Cardiac fibroblast (primary cell): ENCODE data around the gene CASP2.
A peak's percentile ranks its signal among the peaks of the same experiment; 100 is the strongest.

ENCODE experiments used
- DNase-seq, 2 donors: peaks; one replicate each; pipeline versions ENCODE4 v3.0.0 to v3.0.0-alpha.2; 2010; ENCODE audit warnings: low read depth in 2 of 2
- H3K4me3 ChIP-seq, 2 donors: replicated peaks in 1 of 2; 1 replicate in 1 of 2; 2 replicates in 1 of 2; pipeline ENCODE4 v1.5.1; 2011; ENCODE audit warnings: low read depth in 2 of 2, low read length in 2 of 2, mild to moderate bottlenecking in 2 of 2, moderate library complexity in 1 of 2
- TF ChIP-seq, protein P1 (sequence below): IDR thresholded peaks from one replicate; pipeline ENCODE4 v1.5.1; 2011; ENCODE audit warnings: low read depth, mild to moderate bottlenecking, low read length, inconsistent platforms

CASP2 gene

DNA sequence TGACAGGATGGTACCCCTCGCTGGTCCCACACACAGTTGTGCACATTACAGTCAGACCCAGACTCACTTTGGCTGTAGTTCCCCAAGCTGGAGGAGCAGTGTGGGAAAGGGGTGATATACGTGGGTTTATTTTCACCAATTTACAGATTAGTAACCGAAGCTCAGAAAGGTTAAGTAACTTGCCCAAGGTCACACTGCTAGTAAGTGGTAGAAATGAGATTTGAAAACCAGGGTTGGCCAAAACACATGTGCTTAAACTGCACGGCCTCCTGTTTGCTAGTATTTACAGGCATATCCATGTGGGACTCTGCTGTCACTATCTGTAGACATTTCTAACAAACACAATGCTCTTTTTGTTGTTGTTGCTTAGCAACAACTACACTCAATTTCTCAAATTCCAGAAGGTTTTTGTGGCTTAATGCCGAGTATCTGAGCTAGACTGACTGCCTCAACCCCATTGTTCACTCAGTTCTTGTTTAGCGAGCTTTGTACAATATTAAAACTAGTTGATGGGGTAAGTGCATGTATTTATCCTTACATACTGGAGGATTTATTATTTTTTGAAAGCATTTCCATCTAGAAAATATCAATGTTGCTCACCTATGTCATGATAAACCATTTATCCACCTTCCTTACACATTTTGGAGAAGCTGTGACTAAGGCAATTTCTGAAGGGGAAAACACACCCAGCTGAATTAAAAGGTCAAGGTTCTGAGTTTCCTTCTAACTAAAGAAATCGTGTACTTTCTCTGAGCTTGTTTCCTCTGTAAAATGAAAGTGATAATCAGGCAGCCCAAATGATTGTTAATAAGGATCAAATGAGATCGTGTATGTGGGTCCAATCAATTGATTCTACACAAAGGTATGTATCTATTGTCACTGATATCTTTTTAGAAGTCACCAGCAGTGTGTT, 8.7 kb upstream of the CASP2 start:
- no peak overlapping the region for H3K4me3 ChIP-seq
- TF ChIP-seq, protein P1, sequence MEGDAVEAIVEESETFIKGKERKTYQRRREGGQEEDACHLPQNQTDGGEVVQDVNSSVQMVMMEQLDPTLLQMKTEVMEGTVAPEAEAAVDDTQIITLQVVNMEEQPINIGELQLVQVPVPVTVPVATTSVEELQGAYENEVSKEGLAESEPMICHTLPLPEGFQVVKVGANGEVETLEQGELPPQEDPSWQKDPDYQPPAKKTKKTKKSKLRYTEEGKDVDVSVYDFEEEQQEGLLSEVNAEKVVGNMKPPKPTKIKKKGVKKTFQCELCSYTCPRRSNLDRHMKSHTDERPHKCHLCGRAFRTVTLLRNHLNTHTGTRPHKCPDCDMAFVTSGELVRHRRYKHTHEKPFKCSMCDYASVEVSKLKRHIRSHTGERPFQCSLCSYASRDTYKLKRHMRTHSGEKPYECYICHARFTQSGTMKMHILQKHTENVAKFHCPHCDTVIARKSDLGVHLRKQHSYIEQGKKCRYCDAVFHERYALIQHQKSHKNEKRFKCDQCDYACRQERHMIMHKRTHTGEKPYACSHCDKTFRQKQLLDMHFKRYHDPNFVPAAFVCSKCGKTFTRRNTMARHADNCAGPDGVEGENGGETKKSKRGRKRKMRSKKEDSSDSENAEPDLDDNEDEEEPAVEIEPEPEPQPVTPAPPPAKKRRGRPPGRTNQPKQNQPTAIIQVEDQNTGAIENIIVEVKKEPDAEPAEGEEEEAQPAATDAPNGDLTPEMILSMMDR = no peak
- DNase-seq = peak; percentile 90 to 94

DNA sequence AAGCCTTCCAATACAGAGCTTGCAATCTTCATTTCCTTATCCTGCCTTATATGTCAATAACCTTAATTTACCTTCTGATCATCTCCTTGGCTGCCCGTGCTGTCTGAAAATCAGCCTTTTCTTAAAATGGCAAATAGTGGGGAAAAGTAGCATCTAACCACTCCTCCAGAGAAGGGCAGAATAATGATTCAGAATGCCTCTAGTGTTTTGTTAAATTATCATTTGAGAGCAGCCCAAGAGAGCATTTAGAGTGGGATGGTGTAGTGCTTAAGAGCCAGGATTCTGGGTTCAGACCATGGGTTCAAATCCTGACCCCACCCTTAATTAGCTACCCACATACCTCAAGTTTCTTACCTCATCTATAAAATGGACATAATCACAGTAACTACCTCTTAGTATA, 8.0 kb upstream of the CASP2 start:
- TF ChIP-seq, protein P1 = no peak
- DNase-seq = no peak
- H3K4me3 ChIP-seq = no peak overlapping the region

DNA sequence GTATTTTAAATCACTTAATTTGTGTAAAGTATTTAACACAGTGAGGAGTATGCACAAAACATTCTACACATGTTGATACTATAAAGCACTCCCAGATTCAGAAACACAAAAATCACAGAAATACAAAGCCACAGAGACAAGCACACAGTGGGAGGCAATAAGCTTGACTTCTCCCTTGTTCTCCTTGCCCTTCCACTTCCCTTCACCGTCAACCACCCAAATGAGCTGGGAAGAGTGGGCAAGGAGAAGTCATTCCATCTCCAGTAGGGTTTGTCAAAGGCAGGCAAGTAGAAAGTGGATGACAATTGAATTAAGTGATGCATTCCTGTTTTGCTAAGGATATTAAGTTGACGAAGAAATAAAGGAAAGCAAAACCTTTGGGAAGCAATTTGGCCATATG, 7.6 kb upstream of the CASP2 start:
- no peak overlapping the region for H3K4me3 ChIP-seq
- no peak for DNase-seq
- TF ChIP-seq, protein P1 = no peak

DNA sequence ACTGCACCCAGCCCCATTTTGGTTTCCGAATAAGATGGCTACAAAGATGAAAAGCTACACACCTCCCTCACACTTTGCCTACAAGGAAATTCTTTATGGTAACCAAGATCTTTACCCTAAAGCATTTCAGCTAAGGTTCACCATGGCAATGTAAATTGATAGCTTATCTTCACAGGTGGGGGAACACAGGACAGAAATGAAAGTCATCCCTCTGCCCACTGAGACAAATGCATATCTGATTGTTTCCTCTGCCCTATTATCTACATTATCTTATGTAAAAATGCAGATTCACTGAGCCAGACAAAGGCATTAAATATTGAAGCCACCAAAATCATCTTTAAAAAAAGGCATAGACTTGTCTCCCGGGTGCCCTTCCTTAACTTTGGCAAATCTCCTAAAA, 6.6 kb upstream of the CASP2 start:
- no peak overlapping the region for H3K4me3 ChIP-seq
- TF ChIP-seq, protein P1 = no peak
- DNase-seq = no peak

DNA sequence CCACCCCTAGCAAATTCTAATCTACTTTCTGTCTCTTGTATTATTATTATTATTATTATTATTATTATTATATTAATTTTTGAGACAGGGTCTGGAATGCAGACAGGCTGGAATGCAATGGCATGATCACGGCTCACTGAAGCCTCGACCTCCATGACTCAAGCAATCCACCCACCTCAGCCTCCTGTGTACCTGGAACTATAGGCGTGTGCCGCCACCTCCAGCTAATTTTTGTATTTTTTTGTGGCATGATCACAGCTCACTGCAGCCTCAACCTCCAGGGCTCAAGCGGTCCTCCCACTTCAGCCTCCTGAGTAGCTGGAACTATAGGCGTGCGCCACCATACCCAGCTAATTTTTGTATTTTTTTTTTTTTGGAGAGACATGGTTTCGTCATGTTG, 6.0 kb upstream of the CASP2 start:
- no peak for DNase-seq
- H3K4me3 ChIP-seq = no peak overlapping the region
- TF ChIP-seq, protein P1 = no peak

DNA sequence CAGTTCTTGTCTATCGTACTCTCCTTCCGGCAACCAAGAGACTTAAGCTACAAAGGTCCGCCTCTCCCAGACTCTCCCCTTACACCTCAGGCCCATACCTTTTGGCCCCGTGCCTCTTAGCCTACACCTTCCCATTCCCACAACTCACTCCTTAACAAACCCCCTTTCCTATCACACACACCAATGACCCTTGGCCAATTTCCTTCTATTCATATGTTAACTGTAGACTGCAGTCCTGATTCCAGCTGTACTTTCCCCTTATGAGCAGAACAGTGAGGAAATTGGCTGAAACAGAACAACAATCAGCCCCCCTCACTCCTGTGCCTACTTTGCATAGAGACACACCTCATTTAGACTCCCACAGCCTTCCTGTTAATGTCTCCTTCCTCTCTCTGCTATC, 4.8 kb upstream of the CASP2 start:
- TF ChIP-seq, protein P1 = no peak
- no peak overlapping the region for H3K4me3 ChIP-seq
- no peak for DNase-seq
